Aorta (tissue), 5 donors: ENCODE measurements around the gene PRR33. TPM values are rescaled to one million over a fixed set of nuclear protein-coding genes. Genes with fewer than 3 reads are reported as not detected.
"Not testable (repeated sequence)": the region's sequence is repeated elsewhere in the genome, so short reads cannot be mapped to it uniquely, and the experiment has no call there.

Source experiments
- ATAC-seq: fragments of 200-7000 bp; cut with Tn5 transposase; one replicate; pipeline ENCODE4 v1.9.1; 2022; ENCODE audit warnings: moderate library complexity; ENCODE audit not compliant: low FRiP score
- DNase-seq, 2 donors: peaks; one replicate each; pipeline ENCODE4 v3.0.0-alpha.2; 2020
- H3K27ac ChIP-seq, 2 donors: one replicate each; pipeline ENCODE4 v1.5.1; 2013; ENCODE audit warnings: low read length in 2 of 2, mild to moderate bottlenecking in 2 of 2, moderate library complexity in 2 of 2, control low read depth in 1 of 2, inconsistent platforms in 1 of 2, low read depth in 1 of 2
- H3K27me3 ChIP-seq, 2 donors: one replicate each; pipeline ENCODE4 v1.6.1; 2013; ENCODE audit warnings: control low read depth in 1 of 2, low read length in 1 of 2, mild to moderate bottlenecking in 1 of 2, moderate library complexity in 1 of 2; ENCODE audit not compliant: insufficient read depth in 2 of 2, control insufficient read depth in 1 of 2
- H3K36me3 ChIP-seq, 2 donors: one replicate each; pipeline ENCODE4 v1.6.1; 2013; ENCODE audit warnings: control low read depth in 1 of 2, low read length in 1 of 2, mild to moderate bottlenecking in 1 of 2; ENCODE audit not compliant: insufficient read depth in 2 of 2, control insufficient read depth in 1 of 2
- H3K4me1 ChIP-seq, 2 donors: one replicate each; pipeline ENCODE4 v1.6.1; 2013; ENCODE audit warnings: low read length in 2 of 2, control low read depth in 1 of 2, mild to moderate bottlenecking in 1 of 2, moderate library complexity in 1 of 2; ENCODE audit not compliant: insufficient read depth in 2 of 2, control insufficient read depth in 1 of 2
- H3K4me3 ChIP-seq, 2 donors: one replicate each; pipeline ENCODE4 v1.5.1; 2013; ENCODE audit warnings: low read length in 2 of 2, control low read depth in 1 of 2, mild to moderate bottlenecking in 1 of 2
- H3K9me3 ChIP-seq: one replicate; pipeline ENCODE4 v1.6.1; 2013; ENCODE audit warnings: mild to moderate bottlenecking, low read length; ENCODE audit not compliant: control insufficient read depth
- WGBS, 2 donors: extraction: QIAGEN DNeasy Blood & Tissue Kit; methylation state at CpG; one replicate each; pipeline ENCODE4 v1.1.7; 2013; 5-methylcytosine and 5-hydroxymethylcytosine counted together
- intact Hi-C, 2 donors: fragments of 100-400 bp; cut with DNase I; formaldehyde crosslinking; loops; one replicate each; pipeline versions ENCODE4 v1.14.2 to v1.15.0; 2022
- long read RNA-seq, 2 donors: library from polyadenylated mRNA; unstranded; transcript quantifications; one replicate each; pipeline ENCODE4 v2.0.0, GENCODE V29; 2020 to 2021
- polyA plus RNA-seq, 2 donors: library from polyadenylated mRNA; stranded (reverse); fragments of 200-250 nt; gene quantifications; one replicate each; pipeline ENCODE4 v1.2.3, GENCODE V29; 2013
- total RNA-seq, 2 donors: library from RNA; stranded (reverse); fragmentation: NEBNext Ultra II Directional; extraction: Animal tissue kit (Norgen Biotek cat#: 25700); gene quantifications; one replicate each; pipeline ENCODE4 v1.2.1, GENCODE V29; 2021
- donor health status: healthy with polysubstance abuse.
- donor health status: Bipolar disorder and iron deficiency.
- donor health status: DM: no; HTN: no; CAD: no.
- donor health status: DM: no; HTN: no; CAD: no.
- donor health status: DM: yes; HTN: yes; CAD: no.

PRR33 gene
- total RNA-seq (not detected), polyA plus RNA-seq (not detected)
- long read RNA-seq, donor 1 = 0 reads
- long read RNA-seq, donor 2, partial matches to known transcripts = 0 of 1 reads
- long read RNA-seq, donor 2, other reads (novel, unspliced or antisense) = 0 of 1 reads

DNA sequence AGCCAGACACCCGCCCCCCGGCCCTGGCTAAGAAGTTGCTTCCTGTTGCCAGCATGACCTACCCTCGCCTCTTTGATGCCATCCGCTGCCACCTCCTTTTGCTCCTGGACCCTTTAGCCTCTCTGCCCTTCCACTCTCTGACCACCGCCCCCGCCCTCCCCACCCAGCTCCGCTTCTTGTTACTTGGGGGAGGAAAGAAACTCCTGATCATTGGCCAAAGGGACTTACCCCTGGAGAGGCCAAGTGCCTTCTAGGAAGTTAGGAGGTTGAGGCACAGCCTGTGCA, at the start of gene PRR33:
TSS of gene PRR33 (minus strand) at position 65 of the 285 bp plus-strand sequence. CDS start 1,311 bp downstream, outside the sequence.
- intact Hi-C loops = no loop called here
- H3K27me3 ChIP-seq = no peaks in the 10 kb centered on the region
- no peaks in the 10 kb centered on the region for H3K4me1 ChIP-seq
- H3K27ac ChIP-seq = no peak within 1 kb of the TSS
- no peaks in the 10 kb centered on the region for H3K9me3 ChIP-seq
- 70 to 79% methylated on average over 7 of the region's 7 CpGs for WGBS, 2 donors
- no peaks in the 10 kb centered on the region for H3K36me3 ChIP-seq
- H3K4me3 ChIP-seq = no peak within 1 kb of the TSS
- ATAC-seq (no peak), DNase-seq (no peak)

DNA sequence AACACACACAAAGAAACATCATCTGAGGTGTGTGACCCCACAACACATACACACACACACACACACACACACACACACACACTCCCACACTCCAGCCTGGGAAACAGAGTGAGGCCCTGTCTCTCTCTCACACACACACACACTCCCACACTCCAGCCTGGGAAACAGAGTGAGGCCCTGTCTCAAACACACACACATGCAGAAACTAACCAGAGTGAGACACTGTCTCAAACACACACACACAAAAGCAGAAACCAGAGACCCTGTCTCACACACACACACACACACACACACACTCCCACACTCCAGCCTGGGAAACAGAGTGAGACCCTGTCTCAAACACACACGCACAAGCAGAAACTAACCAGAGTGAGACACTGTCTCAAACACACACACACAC, 48.1 kb upstream of the PRR33 start:
- H3K9me3 ChIP-seq, H3K27me3 ChIP-seq, ATAC-seq, H3K4me3 ChIP-seq, H3K27ac ChIP-seq, H3K36me3 ChIP-seq, H3K4me1 ChIP-seq: not testable (repeated sequence)
- peak; percentile 42 to 56 for DNase-seq
- 80 to 88% methylated on average over 1 of the region's 1 CpG for WGBS, 2 donors
- intact Hi-C loops = loop anchor here (1.0 kb wide), 1 partner anchor 45 kb away; no protein-coding TSS in a partner anchor

DNA sequence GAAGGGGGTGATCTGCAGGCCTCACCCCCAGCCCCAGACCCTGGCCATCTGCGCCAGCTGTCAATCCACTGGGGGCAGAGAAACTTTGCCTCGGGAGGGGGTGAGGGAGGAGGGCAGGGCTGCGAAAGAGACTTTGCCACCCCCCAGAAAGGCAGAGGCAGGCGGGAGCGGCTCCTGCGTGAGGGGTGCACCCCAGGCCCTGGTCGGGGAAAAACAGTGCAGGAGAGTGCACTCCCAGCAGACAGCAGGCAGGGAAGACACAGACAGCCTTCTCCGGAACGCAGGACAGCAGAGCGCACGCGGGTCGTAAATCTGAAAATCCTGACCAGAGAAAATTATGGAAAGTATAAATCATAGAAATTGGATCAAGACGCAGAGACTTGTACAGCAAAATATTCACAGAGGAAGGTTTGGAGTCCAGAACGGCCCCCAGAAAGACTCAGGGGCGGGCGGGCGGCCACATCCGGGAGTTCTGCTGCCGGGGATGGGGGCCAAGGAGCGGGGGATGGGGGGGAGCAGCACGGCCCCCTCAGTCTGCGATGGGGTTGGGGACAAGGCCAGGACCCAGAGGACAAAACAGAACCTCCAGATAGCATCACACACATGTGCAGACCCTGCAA, 47.4 kb upstream of the PRR33 start:
- Histone ChIP-seq H3K27ac (no peak overlapping the region), H3K4me1 (no peaks in the 10 kb centered on the region), H3K27me3 (no peaks in the 10 kb centered on the region), H3K36me3 (no peaks in the 10 kb centered on the region), H3K9me3 (no peaks in the 10 kb centered on the region), H3K4me3 (no peak overlapping the region)
- intact Hi-C loops = loop anchor here in 1 of 2 donors (1.0 kb wide), 1 partner anchor 45 kb away; no protein-coding TSS in a partner anchor
- WGBS, 2 donors = 23 to 24% methylated on average over 23 of the region's 23 CpGs
- ATAC-seq (no peak), DNase-seq (peak; percentile 52 to 68)

DNA sequence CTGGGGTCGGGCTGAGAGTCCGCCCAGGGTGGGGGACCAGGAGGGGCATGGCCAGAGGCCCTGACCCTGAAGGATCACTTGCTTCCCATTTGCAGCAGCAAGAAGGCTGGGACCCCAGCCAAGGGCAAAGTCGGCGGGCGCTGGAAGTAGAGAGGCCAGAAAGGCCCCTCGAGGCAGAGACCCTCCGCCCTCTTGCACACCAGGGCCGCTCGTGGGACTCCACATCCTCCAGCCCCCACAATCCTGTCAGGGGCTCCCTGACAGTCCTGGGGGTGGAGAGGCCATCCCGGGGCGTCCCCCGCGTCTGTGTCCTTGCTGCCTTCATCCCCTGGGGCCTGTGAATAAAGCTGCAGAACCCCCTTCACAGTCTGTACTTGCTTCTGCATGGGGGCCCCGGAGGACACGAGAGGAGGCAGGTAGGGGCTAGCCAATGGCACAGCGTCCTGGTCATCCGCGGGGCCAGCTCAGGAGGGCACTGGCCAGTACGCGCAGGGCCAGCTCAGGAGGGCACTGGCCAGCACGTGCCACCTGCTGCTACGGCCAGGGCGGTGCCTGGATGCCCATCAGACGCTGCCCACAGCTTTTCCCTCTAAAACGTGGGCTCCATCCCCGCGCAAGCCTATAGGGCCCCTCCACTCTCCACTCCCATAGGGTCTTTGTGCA, 46.8 kb upstream of the PRR33 start:
- WGBS, 2 donors = 86 to 87% methylated on average over 23 to 27 of the region's 27 CpGs
- intact Hi-C loops = loop anchor here in 1 of 2 donors (1.0 kb wide), 1 partner anchor 44 kb away; no protein-coding TSS in a partner anchor

DNA sequence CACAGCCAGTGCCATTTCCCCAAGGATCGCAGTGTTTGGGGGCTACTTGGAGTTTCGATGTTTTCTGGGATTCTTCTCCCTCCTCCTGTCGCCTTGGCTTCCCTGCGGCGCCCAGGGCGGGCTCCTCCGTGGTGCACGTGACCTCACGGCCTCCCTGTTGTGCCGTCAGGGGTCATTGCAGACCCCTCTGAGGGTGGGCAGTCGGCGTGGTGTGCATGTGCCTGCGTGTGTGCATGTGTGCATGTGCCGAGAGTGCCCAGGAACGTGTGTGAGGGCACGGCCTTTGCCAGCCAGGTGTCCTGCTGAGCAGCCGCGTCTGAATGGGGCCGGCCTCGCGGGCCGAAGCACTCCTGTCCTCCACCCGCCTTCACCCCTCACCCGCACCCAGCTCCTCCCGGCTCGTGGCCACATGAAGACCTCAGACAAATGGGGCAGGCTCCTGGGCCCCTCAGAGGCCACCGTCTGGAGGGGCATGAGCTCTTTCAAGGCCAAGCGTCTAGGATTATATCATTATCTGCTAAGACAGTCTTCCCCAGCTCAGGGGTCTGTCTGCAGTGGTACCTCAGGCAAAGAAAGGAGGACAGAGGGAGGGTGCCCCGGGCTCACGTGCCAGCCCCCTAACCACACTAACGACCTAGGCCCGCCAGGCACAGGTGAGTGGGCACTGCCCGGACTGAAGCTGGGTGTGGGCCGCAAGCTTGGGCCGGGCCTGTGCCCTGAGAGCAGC, 46.1 kb upstream of the PRR33 start:
- Histone ChIP-seq H3K27me3 (no peaks in the 10 kb centered on the region), H3K36me3 (no peaks in the 10 kb centered on the region), H3K4me3 (no peak overlapping the region), H3K4me1 (no peaks in the 10 kb centered on the region), H3K27ac (no peak overlapping the region), H3K9me3 (no peaks in the 10 kb centered on the region)
- DNase-seq (peak; percentile 33 to 76), ATAC-seq (peak; percentile 12)
- 91 to 94% methylated on average over 34 to 35 of the region's 35 CpGs for WGBS, 2 donors
- intact Hi-C loops = no loop called here

More for the DNA sequence above, 46.8 kb upstream of the PRR33 start:
- H3K4me1 ChIP-seq = no peaks in the 10 kb centered on the region
- no peak overlapping the region for H3K4me3 ChIP-seq
- H3K36me3 ChIP-seq = no peaks in the 10 kb centered on the region
- H3K27me3 ChIP-seq = no peaks in the 10 kb centered on the region
- no peaks in the 10 kb centered on the region for H3K9me3 ChIP-seq
- no peak overlapping the region for H3K27ac ChIP-seq
- DNase-seq (peak in 1 of 2 donors; percentile 48), ATAC-seq (peak; percentile 5)

DNA sequence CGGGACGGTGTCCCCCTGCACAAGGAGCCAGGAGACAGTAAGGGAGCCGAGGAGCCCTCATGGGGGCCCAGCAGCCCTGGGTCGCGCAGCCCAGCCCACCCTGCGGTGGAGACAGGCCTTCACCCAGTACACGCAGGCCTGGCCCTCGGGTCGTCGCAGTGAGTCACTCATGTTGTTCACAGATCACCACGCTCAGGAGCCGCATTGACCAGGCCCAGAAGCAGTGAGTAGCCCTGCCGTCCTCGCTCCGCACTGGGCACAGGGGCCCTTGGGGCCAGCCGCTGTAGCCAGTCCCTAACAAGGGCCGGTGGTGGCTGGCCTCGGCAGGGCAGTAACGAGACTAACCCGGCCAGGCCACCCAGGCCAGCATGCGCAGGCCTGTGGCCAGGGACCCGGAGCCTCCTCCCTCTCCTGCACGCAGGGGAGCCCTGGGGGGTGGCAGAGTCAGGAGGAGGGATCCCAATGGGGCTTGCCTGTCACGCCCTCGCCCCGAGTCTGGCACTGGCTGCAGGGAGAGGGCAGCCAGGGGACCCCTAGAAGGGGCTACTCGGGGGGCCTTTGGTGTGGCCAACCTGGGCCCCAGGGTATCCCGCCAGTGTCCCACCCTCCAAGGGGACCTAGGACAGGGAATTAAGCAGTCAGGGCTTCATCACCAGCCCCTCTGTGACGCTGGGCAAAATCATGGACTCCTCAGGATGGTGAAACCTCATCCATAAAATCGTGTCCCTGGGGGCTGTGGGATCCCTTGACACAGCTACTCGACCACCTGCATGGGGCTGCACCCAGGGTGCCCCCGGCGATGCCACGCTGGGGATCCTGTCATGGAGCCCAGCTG, 45.3 kb upstream of the PRR33 start:
- Histone ChIP-seq H3K4me3 (no peak overlapping the region), H3K4me1 (no peaks in the 10 kb centered on the region), H3K27ac (no peak overlapping the region), H3K9me3 (no peaks in the 10 kb centered on the region), H3K27me3 (no peaks in the 10 kb centered on the region), H3K36me3 (no peaks in the 10 kb centered on the region)
- peak; percentile 44 to 77 for DNase-seq
- ATAC-seq = no peak
- intact Hi-C loops = no loop called here
- 93 to 94% methylated on average over 30 to 34 of the region's 34 CpGs for WGBS, 2 donors

DNA sequence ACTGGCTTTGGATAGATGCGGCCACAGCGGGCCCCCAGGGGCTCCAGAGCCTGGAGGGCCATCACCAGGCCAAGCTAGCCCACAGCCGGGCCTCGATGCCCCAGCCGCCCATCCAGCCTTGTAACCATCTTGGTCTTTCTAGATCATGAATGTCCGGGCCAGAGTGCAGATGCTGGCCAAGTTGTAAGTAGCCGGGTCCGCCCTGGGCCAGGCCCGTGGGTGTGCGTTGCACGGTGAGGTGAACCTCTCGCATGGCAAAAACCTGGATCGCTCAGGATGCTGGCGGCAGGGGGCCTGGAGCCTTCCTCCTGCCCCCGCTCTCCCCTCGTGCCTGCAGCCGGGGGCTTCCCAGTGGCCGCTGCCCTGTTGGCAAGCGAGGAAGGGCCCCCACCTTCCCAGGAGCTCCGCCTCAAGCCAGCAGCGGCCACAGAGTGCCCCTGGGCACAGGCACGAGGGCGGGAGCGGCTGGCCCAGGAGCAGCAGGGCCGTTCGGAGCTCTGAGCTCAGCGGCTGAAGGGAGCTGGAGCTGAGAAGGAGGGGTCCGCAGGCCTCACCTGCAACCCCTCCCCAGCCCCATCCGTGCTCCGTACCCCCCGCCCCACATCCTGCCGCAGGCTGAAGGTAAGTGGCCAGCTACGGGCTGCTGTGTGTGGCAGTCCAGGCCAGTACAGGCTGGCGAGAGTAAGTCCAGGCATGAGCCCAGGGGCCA, 44.5 kb upstream of the PRR33 start:
- Histone ChIP-seq H3K27me3 (no peaks in the 10 kb centered on the region), H3K4me3 (no peak overlapping the region), H3K27ac (no peak overlapping the region), H3K4me1 (no peaks in the 10 kb centered on the region), H3K36me3 (no peaks in the 10 kb centered on the region), H3K9me3 (no peaks in the 10 kb centered on the region)
- intact Hi-C loops = no loop called here
- DNase-seq (peak in 1 of 2 donors; percentile 53), ATAC-seq (no peak)
- 93 to 96% methylated on average over 33 to 34 of the region's 34 CpGs for WGBS, 2 donors
